Uterus (tissue), 4 donors: Measurements from ENCODE around the gene EP400. TPM values are rescaled to one million over a fixed set of nuclear protein-coding genes. Genes with fewer than 3 reads are reported as not detected.

Experiments
- DNase-seq, 2 donors: peaks; one replicate each; pipeline ENCODE4 v3.0.0-alpha.2; 2019 to 2020
- H3K27ac ChIP-seq, 2 donors: fragments of 200-600 bp; sonication (generic); 1 replicate in 1 of 2; 2 replicates in 1 of 2; pipeline ENCODE4 v1.5.1; 2016 to 2018
- H3K27me3 ChIP-seq, 2 donors: fragments of 200-600 bp; sonication (generic); one replicate each; pipeline ENCODE4 v1.5.1; 2018 to 2019; ENCODE audit warnings: control low read depth in 1 of 2
- H3K36me3 ChIP-seq, 2 donors: fragments of 200-600 bp; sonication (generic); one replicate each; pipeline ENCODE4 v1.5.1; 2019; ENCODE audit warnings: control low read depth in 1 of 2
- H3K4me1 ChIP-seq, 2 donors: fragments of 200-600 bp; sonication (generic); one replicate each; pipeline ENCODE4 v1.5.1; 2018 to 2019; ENCODE audit warnings: control low read depth in 1 of 2
- H3K4me3 ChIP-seq, 2 donors: fragments of 200-600 bp; sonication (generic); 1 replicate in 1 of 2; 2 replicates in 1 of 2; pipeline ENCODE4 v1.5.1; 2018 to 2019; ENCODE audit warnings: mild to moderate bottlenecking in 1 of 2
- H3K9me3 ChIP-seq, 2 donors: fragments of 200-600 bp; sonication (generic); one replicate each; pipeline ENCODE4 v1.5.1; 2019; ENCODE audit warnings: control low read depth in 1 of 2
- POLR2A ChIP-seq, 2 donors: fragments of 450-650 bp; IDR thresholded peaks; one replicate each; pipeline ENCODE4 v1.6.1; 2016; ENCODE audit warnings: antibody characterized with exemption in 2 of 2, mild to moderate bottlenecking in 1 of 2, moderate library complexity in 1 of 2
- intact Hi-C: fragments of 100-400 bp; cut with DNase I; formaldehyde crosslinking; loops from one replicate; pipeline ENCODE4 v1.15.1; 2023; ENCODE audit warnings: low total_unique reads
- total RNA-seq, 4 donors: library from RNA; depleted of rRNA in 3 of 4; stranded (reverse); fragments of >200 nt in 3 of 4; gene quantifications; one replicate each; pipeline versions ENCODE4 v1.1.0 to v1.2.4, GENCODE V29; 2014 to 2023
- TF ChIP-seq, protein P1 (sequence below), 4 experiments: fragments of 200-600 bp in 2 of 4; fragments of 450-650 bp in 2 of 4; sonication (generic) in 2 of 4; IDR thresholded peaks; one replicate each; pipeline ENCODE4 v1.5.1; 2016 to 2019; ENCODE audit warnings: antibody characterized with exemption in 4 of 4, mild to moderate bottlenecking in 2 of 4, moderate library complexity in 1 of 4
- donor health status: DM: yes; HTN: yes; CAD: no.

EP400 gene
- total RNA-seq, 4 donors from 2014 or later: 11.8 to 70.6 (median 28.2) TPM

DNA sequence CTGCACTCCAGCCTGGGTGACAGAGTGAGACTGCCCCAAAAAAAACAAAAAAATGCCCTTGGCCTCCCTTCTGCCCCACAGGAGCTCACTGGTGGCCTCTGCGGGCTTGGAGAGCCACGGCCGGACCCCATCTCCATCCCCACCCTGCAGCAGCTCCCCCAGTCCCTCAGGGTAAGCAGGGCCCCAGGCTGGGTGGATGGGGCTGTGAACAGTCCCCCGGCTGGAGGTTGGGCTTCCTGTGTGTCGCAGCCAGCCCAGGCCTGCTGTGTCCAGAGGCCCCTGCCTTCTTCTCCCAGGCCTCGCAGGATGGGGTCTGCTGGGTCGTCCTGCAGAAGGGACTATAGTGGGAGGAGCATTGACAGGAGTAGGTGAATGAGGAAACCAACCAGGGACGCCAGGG lies 36.1 kb upstream of the EP400 start:
- no peak overlapping the region for H3K4me3 ChIP-seq
- H3K36me3 ChIP-seq: no peaks in the 10 kb centered on the region
- intact Hi-C loops: no loop called here
- H3K4me1 ChIP-seq: no peaks in the 10 kb centered on the region
- DNase-seq: no peak
- H3K27me3 ChIP-seq: no peaks in the 10 kb centered on the region
- no peaks in the 10 kb centered on the region for H3K9me3 ChIP-seq
- TF ChIP-seq, protein P1, sequence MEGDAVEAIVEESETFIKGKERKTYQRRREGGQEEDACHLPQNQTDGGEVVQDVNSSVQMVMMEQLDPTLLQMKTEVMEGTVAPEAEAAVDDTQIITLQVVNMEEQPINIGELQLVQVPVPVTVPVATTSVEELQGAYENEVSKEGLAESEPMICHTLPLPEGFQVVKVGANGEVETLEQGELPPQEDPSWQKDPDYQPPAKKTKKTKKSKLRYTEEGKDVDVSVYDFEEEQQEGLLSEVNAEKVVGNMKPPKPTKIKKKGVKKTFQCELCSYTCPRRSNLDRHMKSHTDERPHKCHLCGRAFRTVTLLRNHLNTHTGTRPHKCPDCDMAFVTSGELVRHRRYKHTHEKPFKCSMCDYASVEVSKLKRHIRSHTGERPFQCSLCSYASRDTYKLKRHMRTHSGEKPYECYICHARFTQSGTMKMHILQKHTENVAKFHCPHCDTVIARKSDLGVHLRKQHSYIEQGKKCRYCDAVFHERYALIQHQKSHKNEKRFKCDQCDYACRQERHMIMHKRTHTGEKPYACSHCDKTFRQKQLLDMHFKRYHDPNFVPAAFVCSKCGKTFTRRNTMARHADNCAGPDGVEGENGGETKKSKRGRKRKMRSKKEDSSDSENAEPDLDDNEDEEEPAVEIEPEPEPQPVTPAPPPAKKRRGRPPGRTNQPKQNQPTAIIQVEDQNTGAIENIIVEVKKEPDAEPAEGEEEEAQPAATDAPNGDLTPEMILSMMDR (IDR thresholded peaks at IDR 0.05): no peak
- no peak overlapping the region for H3K27ac ChIP-seq

DNA sequence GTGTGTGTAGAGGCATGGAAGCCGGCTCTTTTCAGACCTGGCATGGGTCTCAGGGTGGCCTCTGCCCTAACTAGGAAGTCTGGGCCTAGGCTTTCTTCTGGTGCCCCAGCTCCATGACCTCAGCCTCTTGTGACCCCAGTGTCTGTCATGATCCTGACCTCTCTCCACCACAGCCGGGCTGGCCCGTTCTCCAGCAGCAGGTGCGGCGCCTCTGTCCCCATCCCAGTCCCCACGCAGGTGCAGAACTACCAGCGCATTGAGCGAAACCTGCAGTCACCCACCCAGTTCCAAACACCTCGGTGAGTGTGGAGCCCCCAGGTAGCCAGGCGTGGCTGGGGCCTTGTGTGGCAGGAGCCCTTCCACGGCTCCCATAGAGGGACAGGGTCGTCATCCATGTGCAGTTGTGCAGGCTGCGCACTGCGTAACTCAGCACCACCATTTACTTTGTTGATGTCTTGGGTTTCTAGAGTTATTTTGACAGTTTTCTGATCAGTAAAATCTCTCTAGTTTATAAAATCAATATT lies 35.5 kb upstream of the EP400 start:
- no peaks in the 10 kb centered on the region for H3K9me3 ChIP-seq
- TF ChIP-seq, protein P1 (IDR thresholded peaks at IDR 0.05): no peak
- TF ChIP-seq POLR2A (IDR thresholded peaks at IDR 0.05): no peak
- H3K4me1 ChIP-seq: no peaks in the 10 kb centered on the region
- H3K27me3 ChIP-seq: no peaks in the 10 kb centered on the region
- intact Hi-C loops: no loop called here
- no peak for DNase-seq
- no peak overlapping the region for H3K27ac ChIP-seq
- no peak overlapping the region for H3K4me3 ChIP-seq
- H3K36me3 ChIP-seq: no peaks in the 10 kb centered on the region

DNA sequence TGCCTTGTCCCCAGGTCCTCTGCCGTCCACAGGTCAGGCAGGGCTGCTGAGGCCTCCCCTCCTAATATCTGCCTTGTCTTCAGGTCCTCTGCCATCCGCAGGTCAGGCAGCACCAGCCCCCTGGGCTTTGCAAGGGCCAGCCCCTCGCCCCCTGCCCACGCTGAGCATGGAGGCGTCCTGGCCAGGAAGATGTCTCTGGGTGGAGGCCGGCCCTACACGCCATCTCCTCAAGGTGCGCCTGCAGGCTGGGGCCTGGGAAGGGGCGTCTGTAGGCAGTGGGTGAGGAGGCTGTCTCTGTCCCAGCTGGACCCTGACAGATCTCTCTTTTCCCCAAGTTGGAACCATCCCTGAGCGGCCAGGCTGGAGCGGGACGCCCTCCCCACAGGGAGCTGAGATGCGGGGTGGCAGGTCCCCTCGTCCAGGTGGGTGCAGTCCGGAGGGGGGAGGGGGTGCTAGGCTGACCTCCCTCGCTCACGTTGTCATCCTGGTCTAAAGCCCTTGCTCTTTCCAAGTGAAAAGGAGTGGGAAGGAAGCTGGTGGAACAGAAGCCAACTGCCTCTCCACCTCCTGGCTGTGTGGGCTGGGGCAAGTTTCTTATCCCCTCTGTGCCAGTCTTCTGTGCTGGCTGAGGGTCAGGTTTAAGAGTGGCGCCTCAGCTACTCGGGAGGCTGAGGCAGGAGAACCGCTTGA lies 34.6 kb upstream of the EP400 start:
- Histone ChIP-seq H3K27ac (no peak overlapping the region), H3K4me3 (no peak overlapping the region), H3K27me3 (no peaks in the 10 kb centered on the region), H3K9me3 (no peaks in the 10 kb centered on the region), H3K4me1 (no peaks in the 10 kb centered on the region), H3K36me3 (no peaks in the 10 kb centered on the region)
- intact Hi-C loops: no loop called here
- no peak for DNase-seq
- no peak for TF ChIP-seq POLR2A (IDR thresholded peaks at IDR 0.05)
- TF ChIP-seq, protein P1 (IDR thresholded peaks at IDR 0.05): no peak

DNA sequence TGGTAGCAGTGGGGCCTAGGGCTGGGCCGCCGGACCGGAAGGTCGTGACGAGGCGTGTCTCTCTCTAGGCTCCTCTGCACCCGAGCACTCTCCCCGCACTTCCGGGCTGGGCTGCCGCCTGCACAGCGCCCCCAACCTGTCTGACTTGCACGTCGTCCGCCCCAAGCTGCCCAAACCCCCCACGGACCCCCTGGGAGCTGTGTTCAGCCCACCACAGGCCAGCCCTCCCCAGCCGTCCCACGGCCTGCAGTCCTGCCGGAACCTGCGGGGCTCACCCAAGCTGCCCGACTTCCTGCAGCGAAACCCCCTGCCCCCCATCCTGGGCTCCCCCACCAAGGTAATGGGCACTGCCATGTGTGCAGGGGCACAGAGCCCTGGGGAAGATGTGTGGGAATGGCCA lies 33.9 kb upstream of the EP400 start:
- intact Hi-C loops: no loop called here
- no peaks in the 10 kb centered on the region for H3K36me3 ChIP-seq
- TF ChIP-seq POLR2A (IDR thresholded peaks at IDR 0.05): no peak
- TF ChIP-seq, protein P1 (IDR thresholded peaks at IDR 0.05): no peak
- H3K27me3 ChIP-seq: no peaks in the 10 kb centered on the region
- no peak overlapping the region for H3K4me3 ChIP-seq
- DNase-seq: no peak
- no peaks in the 10 kb centered on the region for H3K9me3 ChIP-seq
- no peaks in the 10 kb centered on the region for H3K4me1 ChIP-seq
- H3K27ac ChIP-seq: no peak overlapping the region

DNA sequence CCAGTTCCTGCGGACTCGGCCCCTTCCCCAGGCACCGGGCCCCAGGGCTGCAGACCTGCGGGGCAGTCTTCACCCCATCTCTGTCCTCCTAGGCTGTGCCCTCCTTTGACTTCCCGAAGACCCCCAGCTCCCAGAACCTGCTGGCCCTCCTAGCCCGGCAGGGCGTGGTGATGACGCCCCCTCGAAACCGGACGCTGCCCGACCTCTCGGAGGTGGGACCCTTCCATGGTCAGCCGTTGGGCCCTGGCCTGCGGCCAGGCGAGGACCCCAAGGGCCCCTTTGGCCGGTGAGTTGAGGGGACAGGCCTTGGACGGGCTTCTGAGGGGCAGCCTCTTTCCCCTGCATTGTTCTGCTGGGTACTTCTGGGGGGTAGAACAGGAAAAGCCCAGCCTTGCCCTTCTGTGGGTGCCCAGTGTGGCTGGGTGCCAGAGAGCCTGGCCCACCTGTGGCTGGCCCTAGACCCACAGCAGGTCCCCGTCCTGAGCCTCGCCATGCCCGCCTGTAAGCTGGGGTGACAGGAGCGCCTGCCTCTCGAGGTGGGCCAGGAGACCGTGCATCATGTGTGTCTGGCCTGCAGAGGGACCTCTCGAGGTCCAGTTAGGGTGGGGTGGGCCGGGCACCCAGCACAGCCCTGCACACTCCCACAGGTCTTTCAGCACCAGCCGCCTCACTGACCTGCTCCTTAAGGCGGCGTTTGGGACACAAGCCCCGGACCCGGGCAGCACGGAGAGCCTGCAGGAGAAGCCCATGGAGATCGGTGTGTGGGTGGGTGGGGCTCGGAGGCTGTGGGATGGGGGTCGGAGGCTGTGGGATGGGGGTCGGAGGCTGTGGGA lies 33.2 kb upstream of the EP400 start:
- Histone ChIP-seq H3K27me3 (no peaks in the 10 kb centered on the region), H3K36me3 (no peaks in the 10 kb centered on the region), H3K9me3 (no peaks in the 10 kb centered on the region), H3K27ac (no peak overlapping the region), H3K4me3 (no peak overlapping the region), H3K4me1 (no peaks in the 10 kb centered on the region)
- DNase-seq: no peak
- TF ChIP-seq, protein P1 (IDR thresholded peaks at IDR 0.05): no peak
- no peak for TF ChIP-seq POLR2A (IDR thresholded peaks at IDR 0.05)
- intact Hi-C loops: no loop called here
